Activated T-helper 9 cell treated with anti-CD3 and anti-CD28 coated beads, Interleukin-2, amount 50 U/mL, for 16 hours (primary cell): Measurements from ENCODE around the gene SIX6.

Source experiments
- DNase-seq: peaks from one replicate; pipeline ENCODE4 v3.0.0-alpha.2; 2020; ENCODE audit warnings: low read depth

The SIX6 gene

DNA sequence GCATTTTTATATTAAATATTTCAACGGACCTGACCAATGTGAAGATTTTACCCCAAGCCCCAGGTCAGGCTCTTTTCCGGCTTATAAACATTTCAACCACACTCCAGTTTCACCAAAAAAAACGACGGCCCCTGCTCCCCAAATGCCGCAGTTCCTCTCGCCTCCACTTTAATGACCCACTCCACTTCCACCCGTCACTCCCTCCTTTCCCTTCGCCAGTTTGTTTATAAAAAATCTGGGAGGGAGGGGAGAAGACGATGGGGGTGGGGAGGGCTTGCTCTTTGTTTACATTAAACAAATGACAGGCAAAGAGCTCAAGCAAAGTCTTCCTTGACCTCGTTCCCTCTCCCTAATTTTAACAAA is 5.4 kb downstream of the SIX6 start:
- DNase-seq = no peak

- no peak for DNase-seq
Measured at GRCh38 chr14:60514741-60515491, 6.0 kb downstream of the SIX6 start.

GRCh38 chr14:60515511-60516289 is 6.8 kb downstream of the SIX6 start:
- DNase-seq = no peak

- no peak for DNase-seq
Measured at GRCh38 chr14:60532442-60532841, 23.5 kb downstream of the SIX6 start.

DNA sequence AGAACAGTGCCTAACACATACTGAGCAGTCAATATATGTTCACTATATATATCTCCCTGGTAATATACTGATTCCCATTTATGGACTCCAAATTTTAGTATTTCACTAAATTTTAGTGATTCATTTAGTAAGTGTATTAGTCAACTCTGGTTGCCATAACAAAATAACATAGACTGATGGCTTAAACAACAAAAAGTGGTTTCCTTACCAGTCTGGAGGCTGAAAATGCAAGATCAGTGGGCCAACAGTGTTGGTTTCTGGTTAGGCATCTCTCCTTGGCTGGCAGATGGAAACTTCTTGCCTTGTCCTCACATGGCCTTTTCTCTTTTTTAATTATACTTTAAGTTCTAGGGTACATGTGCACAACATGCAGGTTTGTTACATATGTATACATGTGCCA is 28.7 kb downstream of the SIX6 start:
- DNase-seq = no peak

DNA sequence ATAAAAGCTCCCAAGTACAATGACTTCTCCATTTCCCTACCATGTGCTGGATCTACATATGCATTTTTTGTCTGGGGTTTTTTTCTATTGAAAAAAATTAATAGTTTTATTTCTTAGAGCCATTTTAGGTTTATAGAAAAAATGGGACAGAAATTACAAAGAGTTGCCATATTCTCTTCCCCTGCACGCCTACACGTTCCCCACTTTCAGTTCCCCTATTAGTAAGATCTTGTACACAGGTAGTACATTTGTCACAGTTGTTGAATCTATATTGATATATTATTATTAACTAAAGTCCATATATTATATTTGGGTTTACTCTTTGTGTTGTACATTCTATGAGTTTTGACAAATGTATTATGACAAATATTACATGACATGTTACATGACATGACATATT is 35.7 kb downstream of the SIX6 start:
- no peak for DNase-seq

GRCh38 chr14:60553808-60554207 is 44.9 kb downstream of the SIX6 start:
- DNase-seq = no peak

DNA sequence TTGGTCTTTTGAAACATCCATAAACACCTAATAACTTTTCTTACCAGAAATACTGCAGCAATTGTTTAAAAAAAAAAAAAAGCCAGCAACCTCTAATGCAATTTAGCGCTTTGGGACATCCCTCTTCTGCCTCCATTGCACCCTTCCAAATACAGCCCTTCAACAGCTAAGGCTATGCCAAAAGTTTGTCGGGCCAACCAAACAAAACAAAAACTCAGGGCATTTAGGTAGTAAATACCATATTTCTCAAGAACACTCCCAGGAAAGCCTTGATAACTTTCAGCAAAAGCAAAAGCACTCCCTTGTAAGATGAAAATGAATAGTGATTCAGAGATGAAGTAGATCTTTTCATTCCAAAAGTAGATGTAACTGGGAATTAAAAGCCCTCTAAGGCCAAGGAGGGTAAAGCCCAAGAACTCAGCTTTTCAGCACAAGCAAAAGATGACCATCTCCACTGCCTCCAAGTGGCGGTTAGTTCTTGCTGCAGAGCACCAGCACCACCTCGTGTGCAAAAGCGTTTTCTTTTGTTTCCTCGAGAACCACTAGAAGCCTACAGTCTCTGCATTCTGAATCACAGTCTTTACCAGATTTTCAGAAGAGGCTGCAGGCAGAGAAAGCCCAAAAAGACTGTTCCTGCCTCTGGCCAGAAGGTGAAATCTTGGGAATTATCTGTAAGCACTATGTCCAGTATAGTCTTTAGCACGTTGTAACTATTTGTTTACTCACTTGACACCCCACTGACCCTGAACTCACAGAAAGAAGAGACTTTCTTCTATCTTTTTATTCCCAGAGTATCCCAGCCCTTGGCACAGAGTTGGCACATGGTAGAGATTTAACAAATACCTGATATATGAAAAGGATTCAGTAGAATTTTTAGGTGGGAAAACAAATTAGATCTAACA is 53.1 kb downstream of the SIX6 start:
- DNase-seq = no peak
